WTC11 (cell line): Measurements from ENCODE around the gene ACSS2. TPM values are rescaled to one million over a fixed set of nuclear protein-coding genes. Genes with fewer than 3 reads are reported as not detected.

Source experiments
- ATAC-seq: fragments of 200-7000 bp; cut with Tn5 transposase; 2 replicates; pipeline ENCODE4 v1.10.0; 2021; ENCODE audit warnings: mild to moderate bottlenecking, moderate library complexity
- CTCF ChIA-PET: fragments of 300-600 bp; sonication (Branson Sonifier 250); formaldehyde crosslinking; loops from one replicate; lab custom pipeline; 2021; ENCODE audit warnings: antibody characterized with exemption; lab: Charles Lee
- POLR2A ChIA-PET: fragments of 350-600 bp; sonication (Branson Sonifier 250); formaldehyde crosslinking; loops from one replicate; lab custom pipeline; 2021; ENCODE audit warnings: antibody characterized with exemption; lab: Charles Lee
- DNase-seq: peaks from one replicate; pipeline ENCODE4 v3.0.0; 2021; ENCODE audit warnings: low spot score
- H3K27ac Mint-ChIP-seq: 2 replicates; pipeline ENCODE4 v1.8.0; 2021; ENCODE audit warnings: mixed read lengths
- H3K27me3 Mint-ChIP-seq: 2 replicates; pipeline ENCODE4 v1.8.0; 2021; ENCODE audit warnings: low read depth, mild to moderate bottlenecking, moderate library complexity, mixed read lengths
- H3K36me3 Mint-ChIP-seq: 2 replicates; pipeline ENCODE4 v1.8.0; 2021; ENCODE audit warnings: mixed read lengths
- H3K4me1 Mint-ChIP-seq: 2 replicates; pipeline ENCODE4 v1.8.0; 2022; ENCODE audit warnings: mixed read lengths
- H3K4me3 Mint-ChIP-seq: 2 replicates; pipeline ENCODE4 v1.8.0; 2021; ENCODE audit warnings: mild to moderate bottlenecking, moderate library complexity, mixed read lengths
- H3K9me3 Mint-ChIP-seq: 2 replicates; pipeline ENCODE4 v1.8.0; 2021; ENCODE audit warnings: mixed read lengths
- ATF1 ChIP-seq: sonication (generic); formaldehyde crosslinking; IDR thresholded peaks from 2 replicates; pipeline ENCODE4 v1.8.1; 2023; ENCODE audit warnings: mild to moderate bottlenecking, moderate library complexity, missing genetic modification reagents
- CREM ChIP-seq: sonication (generic); formaldehyde crosslinking; IDR thresholded peaks from 2 replicates; pipeline ENCODE4 v1.8.1; 2022; ENCODE audit warnings: mild to moderate bottlenecking, missing genetic modification reagents, moderate library complexity
- ELF4 ChIP-seq: sonication (generic); formaldehyde crosslinking; IDR thresholded peaks from 2 replicates; pipeline ENCODE4 v1.8.1; 2022; ENCODE audit warnings: low read depth, mild to moderate bottlenecking, moderate library complexity, missing genetic modification reagents
- MXD4 ChIP-seq: fragments of 250-450 bp; sonication (Bioruptor Pico); IDR thresholded peaks from 2 replicates; pipeline ENCODE4 v1.8.0; 2021; ENCODE audit warnings: mild to moderate bottlenecking, moderate library complexity, borderline replicate concordance
- NFYB ChIP-seq: sonication (generic); formaldehyde crosslinking; conservative IDR thresholded peaks from 2 replicates; pipeline ENCODE4 v1.8.0; 2022; ENCODE audit warnings: low read depth, missing genetic modification reagents
- RORB ChIP-seq: fragments of 250-450 bp; sonication (Bioruptor Pico); IDR thresholded peaks from 2 replicates; pipeline ENCODE4 v1.9.0; 2021; ENCODE audit warnings: mild to moderate bottlenecking
- TEAD1 ChIP-seq: sonication (generic); formaldehyde crosslinking; IDR thresholded peaks from 2 replicates; pipeline ENCODE4 v1.8.0; 2022; ENCODE audit warnings: mild to moderate bottlenecking, missing genetic modification reagents
- TEAD4 ChIP-seq: sonication (generic); formaldehyde crosslinking; IDR thresholded peaks from 2 replicates; pipeline ENCODE4 v1.8.0; 2022; ENCODE audit warnings: mild to moderate bottlenecking, missing genetic modification reagents
- ZNF317 ChIP-seq: sonication (generic); formaldehyde crosslinking; IDR thresholded peaks from 2 replicates; pipeline ENCODE4 v1.8.1; 2023; ENCODE audit warnings: low read depth, mild to moderate bottlenecking, moderate library complexity, missing genetic modification reagents, borderline replicate concordance
- ZNF416 ChIP-seq: fragments of 250-450 bp; sonication (Bioruptor Pico); IDR thresholded peaks from 2 replicates; pipeline ENCODE4 v1.9.0; 2021; ENCODE audit warnings: mild to moderate bottlenecking, inconsistent platforms
- ZNF423 ChIP-seq: fragments of 250-450 bp; sonication (Bioruptor Pico); IDR thresholded peaks from 2 replicates; pipeline ENCODE4 v2.1.2; 2022; ENCODE audit warnings: mild to moderate bottlenecking, moderate library complexity
- total RNA-seq: library from RNA; stranded (reverse); gene quantifications from 3 replicates; pipeline ENCODE4 v1.2.3, GENCODE V29; 2021
- TF ChIP-seq, protein P1 (sequence below): sonication (generic); formaldehyde crosslinking; IDR thresholded peaks from 2 replicates; pipeline ENCODE4 v1.8.1; 2022; ENCODE audit warnings: low read depth, missing genetic modification reagents, borderline replicate concordance
- TF ChIP-seq, protein P2 (sequence below): sonication (generic); formaldehyde crosslinking; IDR thresholded peaks from 2 replicates; pipeline ENCODE4 v1.8.1; 2022; ENCODE audit warnings: missing genetic modification reagents, borderline replicate concordance
- TF ChIP-seq, protein P3 (sequence below): sonication (generic); formaldehyde crosslinking; IDR thresholded peaks from 2 replicates; pipeline ENCODE4 v1.8.1; 2022; ENCODE audit warnings: low read depth, mild to moderate bottlenecking, moderate library complexity, missing genetic modification reagents, borderline replicate concordance
- TF ChIP-seq, protein P4 (sequence below): sonication (generic); formaldehyde crosslinking; IDR thresholded peaks from 2 replicates; pipeline ENCODE4 v1.8.1; 2023; ENCODE audit warnings: mild to moderate bottlenecking, missing genetic modification reagents, borderline replicate concordance
- TF ChIP-seq, protein P5 (sequence below): fragments of 250-450 bp; sonication (Bioruptor Pico); IDR thresholded peaks from 2 replicates; pipeline ENCODE4 v2.1.2; 2022; ENCODE audit warnings: mild to moderate bottlenecking, moderate library complexity
- TF ChIP-seq, protein P6 (sequence below): sonication (generic); formaldehyde crosslinking; IDR thresholded peaks from 2 replicates; pipeline ENCODE4 v1.8.1; 2023; ENCODE audit warnings: mild to moderate bottlenecking, missing genetic modification reagents, moderate library complexity

The ACSS2 gene
- total RNA-seq, 1 experiment from 2014 or later: 28.9 TPM

DNA sequence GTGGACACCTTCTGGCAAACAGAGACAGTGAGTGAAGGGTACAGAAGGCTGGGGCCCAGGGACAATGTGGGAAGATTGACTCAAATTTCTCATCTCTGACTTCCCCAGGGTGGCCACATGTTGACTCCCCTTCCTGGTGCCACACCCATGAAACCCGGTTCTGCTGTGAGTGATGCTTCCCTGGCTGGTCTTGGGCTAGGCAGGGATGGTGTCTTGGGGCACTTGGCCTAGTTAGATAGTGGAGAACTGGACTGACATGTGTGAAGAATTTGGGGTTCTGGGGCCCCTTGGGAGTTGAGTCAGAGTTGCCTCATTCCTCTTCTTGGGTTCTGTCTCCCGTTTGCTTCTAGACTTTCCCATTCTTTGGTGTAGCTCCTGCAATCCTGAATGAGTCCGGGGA is 45.0 kb downstream of the ACSS2 start:
- no peak for ATAC-seq
- no peak overlapping the region for H3K27ac Mint-ChIP-seq
- ChIA-PET CTCF (no interaction called here), POLR2A (no interaction called here)
- H3K36me3 Mint-ChIP-seq: peaks cover 31% of the 10 kb centered on the region
- no peaks in the 10 kb centered on the region for H3K9me3 Mint-ChIP-seq
- DNase-seq: no peak
- TF ChIP-seq, protein P1, sequence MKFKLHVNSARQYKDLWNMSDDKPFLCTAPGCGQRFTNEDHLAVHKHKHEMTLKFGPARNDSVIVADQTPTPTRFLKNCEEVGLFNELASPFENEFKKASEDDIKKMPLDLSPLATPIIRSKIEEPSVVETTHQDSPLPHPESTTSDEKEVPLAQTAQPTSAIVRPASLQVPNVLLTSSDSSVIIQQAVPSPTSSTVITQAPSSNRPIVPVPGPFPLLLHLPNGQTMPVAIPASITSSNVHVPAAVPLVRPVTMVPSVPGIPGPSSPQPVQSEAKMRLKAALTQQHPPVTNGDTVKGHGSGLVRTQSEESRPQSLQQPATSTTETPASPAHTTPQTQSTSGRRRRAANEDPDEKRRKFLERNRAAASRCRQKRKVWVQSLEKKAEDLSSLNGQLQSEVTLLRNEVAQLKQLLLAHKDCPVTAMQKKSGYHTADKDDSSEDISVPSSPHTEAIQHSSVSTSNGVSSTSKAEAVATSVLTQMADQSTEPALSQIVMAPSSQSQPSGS (CRISPR knock-in tag): no peak
- no peak for TF ChIP-seq RORB
- H3K27me3 Mint-ChIP-seq: no peaks in the 10 kb centered on the region
- H3K4me3 Mint-ChIP-seq: no peak overlapping the region
- no peaks in the 10 kb centered on the region for H3K4me1 Mint-ChIP-seq

DNA sequence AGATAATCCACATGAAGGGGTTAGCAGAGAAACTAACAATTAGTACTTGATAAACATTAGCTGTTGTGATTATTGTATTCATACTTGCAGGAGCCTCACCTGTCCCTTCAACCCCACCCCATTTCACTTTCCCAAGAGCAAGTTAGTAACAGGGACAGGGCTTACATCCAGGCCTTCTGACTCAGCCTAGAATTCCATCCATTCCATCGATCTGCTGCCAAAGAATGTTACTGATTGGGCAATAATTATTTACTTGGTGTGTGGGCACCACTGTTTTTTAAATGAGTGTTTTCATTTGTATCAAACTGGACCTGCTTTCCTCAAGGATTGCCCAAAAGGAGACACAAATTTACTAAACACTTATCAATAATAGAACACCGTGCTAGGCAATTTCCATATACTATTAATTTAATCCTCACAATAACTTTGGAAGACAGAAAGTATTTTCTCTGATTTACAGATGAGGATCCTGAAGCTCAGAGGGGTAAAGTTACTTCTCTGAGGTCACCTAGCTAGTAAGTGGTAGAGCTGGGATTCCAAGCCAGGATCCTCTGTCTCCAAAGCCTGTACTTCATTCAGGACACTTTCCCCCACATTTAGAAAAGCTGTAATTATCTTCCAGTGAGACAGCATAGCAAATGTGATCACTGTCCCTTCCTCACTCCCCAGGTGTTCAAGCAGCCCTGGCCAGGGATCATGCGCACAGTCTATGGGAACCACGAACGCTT is 46.4 kb downstream of the ACSS2 start:
- ChIA-PET CTCF (no interaction called here), POLR2A (no interaction called here)
- Mint-ChIP-seq H3K36me3 (peaks cover 33% of the 10 kb centered on the region), H3K27me3 (no peaks in the 10 kb centered on the region), H3K4me3 (no peak overlapping the region), H3K9me3 (no peaks in the 10 kb centered on the region), H3K4me1 (no peaks in the 10 kb centered on the region), H3K27ac (no peak overlapping the region)
- ATAC-seq: no peak
- DNase-seq: no peak
- TF ChIP-seq TEAD1 (no peak), NFYB (no peak), ZNF423 (CRISPR knock-in tag) (no peak), ELF4 (no peak), TEAD4 (CRISPR knock-in tag) (no peak), ATF1 (no peak), MXD4 (CRISPR knock-in tag) (no peak), CREM (CRISPR knock-in tag) (no peak), ZNF416 (CRISPR knock-in tag) (no peak), ZNF317 (no peak)
- TF ChIP-seq, protein P2, sequence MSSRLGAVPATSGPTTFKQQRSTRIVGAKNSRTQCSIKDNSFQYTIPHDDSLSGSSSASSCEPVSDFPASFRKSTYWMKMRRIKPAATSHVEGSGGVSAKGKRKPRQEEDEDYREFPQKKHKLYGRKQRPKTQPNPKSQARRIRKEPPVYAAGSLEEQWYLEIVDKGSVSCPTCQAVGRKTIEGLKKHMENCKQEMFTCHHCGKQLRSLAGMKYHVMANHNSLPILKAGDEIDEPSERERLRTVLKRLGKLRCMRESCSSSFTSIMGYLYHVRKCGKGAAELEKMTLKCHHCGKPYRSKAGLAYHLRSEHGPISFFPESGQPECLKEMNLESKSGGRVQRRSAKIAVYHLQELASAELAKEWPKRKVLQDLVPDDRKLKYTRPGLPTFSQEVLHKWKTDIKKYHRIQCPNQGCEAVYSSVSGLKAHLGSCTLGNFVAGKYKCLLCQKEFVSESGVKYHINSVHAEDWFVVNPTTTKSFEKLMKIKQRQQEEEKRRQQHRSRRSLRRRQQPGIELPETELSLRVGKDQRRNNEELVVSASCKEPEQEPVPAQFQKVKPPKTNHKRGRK (CRISPR knock-in tag): no peak
- TF ChIP-seq, protein P3, sequence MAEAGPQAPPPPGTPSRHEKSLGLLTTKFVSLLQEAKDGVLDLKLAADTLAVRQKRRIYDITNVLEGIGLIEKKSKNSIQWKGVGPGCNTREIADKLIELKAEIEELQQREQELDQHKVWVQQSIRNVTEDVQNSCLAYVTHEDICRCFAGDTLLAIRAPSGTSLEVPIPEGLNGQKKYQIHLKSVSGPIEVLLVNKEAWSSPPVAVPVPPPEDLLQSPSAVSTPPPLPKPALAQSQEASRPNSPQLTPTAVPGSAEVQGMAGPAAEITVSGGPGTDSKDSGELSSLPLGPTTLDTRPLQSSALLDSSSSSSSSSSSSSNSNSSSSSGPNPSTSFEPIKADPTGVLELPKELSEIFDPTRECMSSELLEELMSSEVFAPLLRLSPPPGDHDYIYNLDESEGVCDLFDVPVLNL (CRISPR knock-in tag): no peak
- TF ChIP-seq, protein P4, sequence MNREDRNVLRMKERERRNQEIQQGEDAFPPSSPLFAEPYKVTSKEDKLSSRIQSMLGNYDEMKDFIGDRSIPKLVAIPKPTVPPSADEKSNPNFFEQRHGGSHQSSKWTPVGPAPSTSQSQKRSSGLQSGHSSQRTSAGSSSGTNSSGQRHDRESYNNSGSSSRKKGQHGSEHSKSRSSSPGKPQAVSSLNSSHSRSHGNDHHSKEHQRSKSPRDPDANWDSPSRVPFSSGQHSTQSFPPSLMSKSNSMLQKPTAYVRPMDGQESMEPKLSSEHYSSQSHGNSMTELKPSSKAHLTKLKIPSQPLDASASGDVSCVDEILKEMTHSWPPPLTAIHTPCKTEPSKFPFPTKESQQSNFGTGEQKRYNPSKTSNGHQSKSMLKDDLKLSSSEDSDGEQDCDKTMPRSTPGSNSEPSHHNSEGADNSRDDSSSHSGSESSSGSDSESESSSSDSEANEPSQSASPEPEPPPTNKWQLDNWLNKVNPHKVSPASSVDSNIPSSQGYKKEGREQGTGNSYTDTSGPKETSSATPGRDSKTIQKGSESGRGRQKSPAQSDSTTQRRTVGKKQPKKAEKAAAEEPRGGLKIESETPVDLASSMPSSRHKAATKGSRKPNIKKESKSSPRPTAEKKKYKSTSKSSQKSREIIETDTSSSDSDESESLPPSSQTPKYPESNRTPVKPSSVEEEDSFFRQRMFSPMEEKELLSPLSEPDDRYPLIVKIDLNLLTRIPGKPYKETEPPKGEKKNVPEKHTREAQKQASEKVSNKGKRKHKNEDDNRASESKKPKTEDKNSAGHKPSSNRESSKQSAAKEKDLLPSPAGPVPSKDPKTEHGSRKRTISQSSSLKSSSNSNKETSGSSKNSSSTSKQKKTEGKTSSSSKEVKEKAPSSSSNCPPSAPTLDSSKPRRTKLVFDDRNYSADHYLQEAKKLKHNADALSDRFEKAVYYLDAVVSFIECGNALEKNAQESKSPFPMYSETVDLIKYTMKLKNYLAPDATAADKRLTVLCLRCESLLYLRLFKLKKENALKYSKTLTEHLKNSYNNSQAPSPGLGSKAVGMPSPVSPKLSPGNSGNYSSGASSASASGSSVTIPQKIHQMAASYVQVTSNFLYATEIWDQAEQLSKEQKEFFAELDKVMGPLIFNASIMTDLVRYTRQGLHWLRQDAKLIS (CRISPR knock-in tag): no peak
- TF ChIP-seq, protein P5, sequence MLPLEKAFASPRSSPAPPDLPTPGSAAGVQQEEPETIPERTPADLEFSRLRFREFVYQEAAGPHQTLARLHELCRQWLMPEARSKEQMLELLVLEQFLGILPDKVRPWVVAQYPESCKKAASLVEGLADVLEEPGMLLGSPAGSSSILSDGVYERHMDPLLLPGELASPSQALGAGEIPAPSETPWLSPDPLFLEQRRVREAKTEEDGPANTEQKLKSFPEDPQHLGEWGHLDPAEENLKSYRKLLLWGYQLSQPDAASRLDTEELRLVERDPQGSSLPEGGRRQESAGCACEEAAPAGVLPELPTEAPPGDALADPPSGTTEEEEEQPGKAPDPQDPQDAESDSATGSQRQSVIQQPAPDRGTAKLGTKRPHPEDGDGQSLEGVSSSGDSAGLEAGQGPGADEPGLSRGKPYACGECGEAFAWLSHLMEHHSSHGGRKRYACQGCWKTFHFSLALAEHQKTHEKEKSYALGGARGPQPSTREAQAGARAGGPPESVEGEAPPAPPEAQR (CRISPR knock-in tag): no peak
- TF ChIP-seq, protein P6, sequence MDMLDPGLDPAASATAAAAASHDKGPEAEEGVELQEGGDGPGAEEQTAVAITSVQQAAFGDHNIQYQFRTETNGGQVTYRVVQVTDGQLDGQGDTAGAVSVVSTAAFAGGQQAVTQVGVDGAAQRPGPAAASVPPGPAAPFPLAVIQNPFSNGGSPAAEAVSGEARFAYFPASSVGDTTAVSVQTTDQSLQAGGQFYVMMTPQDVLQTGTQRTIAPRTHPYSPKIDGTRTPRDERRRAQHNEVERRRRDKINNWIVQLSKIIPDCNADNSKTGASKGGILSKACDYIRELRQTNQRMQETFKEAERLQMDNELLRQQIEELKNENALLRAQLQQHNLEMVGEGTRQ (CRISPR knock-in tag): no peak
